ENCODE data around the gene C22orf23.

- TF ChIP-seq POLR2A (IDR thresholded peaks at IDR 0.05; ENCODE audit: low read depth, low read length) (no peak), SPI1 (IDR thresholded peaks at IDR 0.05; ENCODE audit: low read depth, low read length) (no peak), POLR2AphosphoS5 (IDR thresholded peaks at IDR 0.05; ENCODE audit: low read depth, low read length) (no peak), POU2F2 (IDR thresholded peaks at IDR 0.05; ENCODE audit: low read depth, low read length) (no peak), TAF1 (IDR thresholded peaks at IDR 0.05; ENCODE audit: low read depth, low read length) (no peak), PAX5 (IDR thresholded peaks at IDR 0.05; ENCODE audit: insufficient read depth, low read length, severe bottlenecking) (no peak)
Measured at GRCh38 chr22:37989146-37990045, 36.0 kb upstream of the C22orf23 start.
